HG02852 (cell line): ENCODE results near the gene TXNRD2.

Experiments
- ATAC-seq: cut with Tn5 transposase; IDR thresholded peaks from one replicate; pipeline ENCODE4 v1.9.1; 2021; ENCODE audit warnings: mild to moderate bottlenecking, moderate library complexity; ENCODE audit not compliant: unreplicated experiment

The TXNRD2 gene

GRCh38 chr22:19967850-19968449 lies 26.3 kb upstream of the TXNRD2 start:
- no peak for ATAC-seq

- ATAC-seq = no peak
Measured at GRCh38 chr22:19966908-19967750, 25.5 kb upstream of the TXNRD2 start.

- ATAC-seq = no peak
Measured at GRCh38 chr22:19965771-19966709, 24.4 kb upstream of the TXNRD2 start.

GRCh38 chr22:19964701-19965386 lies 23.2 kb upstream of the TXNRD2 start:
- ATAC-seq = no peak

- ATAC-seq = no peak
Measured at GRCh38 chr22:19963863-19964642, 22.4 kb upstream of the TXNRD2 start.

GRCh38 chr22:19962909-19963806 lies 21.5 kb upstream of the TXNRD2 start:
- no peak for ATAC-seq

- no peak for ATAC-seq
Measured at GRCh38 chr22:19962246-19962908, 20.8 kb upstream of the TXNRD2 start.

GRCh38 chr22:19961868-19962245 lies 20.2 kb upstream of the TXNRD2 start:
- ATAC-seq = no peak

- no peak for ATAC-seq
Measured at GRCh38 chr22:19961201-19961580, 19.6 kb upstream of the TXNRD2 start.

- ATAC-seq = no peak
Measured at GRCh38 chr22:19960491-19961200, 19.0 kb upstream of the TXNRD2 start.

GRCh38 chr22:19959587-19960490 lies 18.2 kb upstream of the TXNRD2 start:
- no peak for ATAC-seq

GRCh38 chr22:19959043-19959586 lies 17.5 kb upstream of the TXNRD2 start:
- ATAC-seq = no peak

- no peak for ATAC-seq
Measured at GRCh38 chr22:19958083-19959042, 16.7 kb upstream of the TXNRD2 start.

- ATAC-seq = no peak
Measured at GRCh38 chr22:19957445-19957844, 15.8 kb upstream of the TXNRD2 start.
